ENCODE data around the gene SLC47A1.

- TF ChIP-seq ZNF8 (CRISPR knock-in tag; IDR thresholded peaks at IDR 0.05) (no peak), ZFP30 (CRISPR knock-in tag; IDR thresholded peaks at IDR 0.05) (no peak), RARB (CRISPR knock-in tag; IDR thresholded peaks at IDR 0.05) (no peak), TCF4 (CRISPR knock-in tag; IDR thresholded peaks at IDR 0.05; ENCODE audit: borderline replicate concordance) (no peak), TOX (CRISPR knock-in tag; IDR thresholded peaks at IDR 0.05; ENCODE audit: borderline replicate concordance) (no peak), ZNF70 (CRISPR knock-in tag; IDR thresholded peaks at IDR 0.05) (no peak), OSR1 (CRISPR knock-in tag; IDR thresholded peaks at IDR 0.05) (no peak), ISL1 (CRISPR knock-in tag; IDR thresholded peaks at IDR 0.05) (no peak), ZFP3 (CRISPR knock-in tag; IDR thresholded peaks at IDR 0.05) (no peak), GLIS3 (CRISPR knock-in tag; IDR thresholded peaks at IDR 0.05) (no peak), ARNTL (CRISPR knock-in tag; IDR thresholded peaks at IDR 0.05; ENCODE audit: borderline replicate concordance, low read depth) (no peak), PATZ1 (CRISPR knock-in tag; IDR thresholded peaks at IDR 0.05; ENCODE audit: borderline replicate concordance) (no peak)
- TF ChIP-seq, protein P1, sequence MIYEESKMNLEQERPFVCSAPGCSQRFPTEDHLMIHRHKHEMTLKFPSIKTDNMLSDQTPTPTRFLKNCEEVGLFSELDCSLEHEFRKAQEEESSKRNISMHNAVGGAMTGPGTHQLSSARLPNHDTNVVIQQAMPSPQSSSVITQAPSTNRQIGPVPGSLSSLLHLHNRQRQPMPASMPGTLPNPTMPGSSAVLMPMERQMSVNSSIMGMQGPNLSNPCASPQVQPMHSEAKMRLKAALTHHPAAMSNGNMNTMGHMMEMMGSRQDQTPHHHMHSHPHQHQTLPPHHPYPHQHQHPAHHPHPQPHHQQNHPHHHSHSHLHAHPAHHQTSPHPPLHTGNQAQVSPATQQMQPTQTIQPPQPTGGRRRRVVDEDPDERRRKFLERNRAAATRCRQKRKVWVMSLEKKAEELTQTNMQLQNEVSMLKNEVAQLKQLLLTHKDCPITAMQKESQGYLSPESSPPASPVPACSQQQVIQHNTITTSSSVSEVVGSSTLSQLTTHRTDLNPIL (CRISPR knock-in tag; IDR thresholded peaks at IDR 0.05; ENCODE audit: low read depth): no peak
- TF ChIP-seq, protein P2, sequence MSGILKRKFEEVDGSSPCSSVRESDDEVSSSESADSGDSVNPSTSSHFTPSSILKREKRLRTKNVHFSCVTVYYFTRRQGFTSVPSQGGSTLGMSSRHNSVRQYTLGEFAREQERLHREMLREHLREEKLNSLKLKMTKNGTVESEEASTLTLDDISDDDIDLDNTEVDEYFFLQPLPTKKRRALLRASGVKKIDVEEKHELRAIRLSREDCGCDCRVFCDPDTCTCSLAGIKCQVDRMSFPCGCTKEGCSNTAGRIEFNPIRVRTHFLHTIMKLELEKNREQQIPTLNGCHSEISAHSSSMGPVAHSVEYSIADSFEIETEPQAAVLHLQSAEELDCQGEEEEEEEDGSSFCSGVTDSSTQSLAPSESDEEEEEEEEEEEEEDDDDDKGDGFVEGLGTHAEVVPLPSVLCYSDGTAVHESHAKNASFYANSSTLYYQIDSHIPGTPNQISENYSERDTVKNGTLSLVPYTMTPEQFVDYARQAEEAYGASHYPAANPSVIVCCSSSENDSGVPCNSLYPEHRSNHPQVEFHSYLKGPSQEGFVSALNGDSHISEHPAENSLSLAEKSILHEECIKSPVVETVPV (CRISPR knock-in tag; IDR thresholded peaks at IDR 0.05): no peak
Observed at GRCh38 chr17:19558946-19559345, 25.3 kb downstream of the SLC47A1 start.

Measured in SK-N-SH treated with all-trans-retinoic acid at 6 μM for 48 hours (cell line).